ENCODE results near the gene HSD17B10. TPM values are rescaled to one million over a fixed set of nuclear protein-coding genes. Genes with fewer than 3 reads are reported as not detected.
"Not testable (repeated sequence)": the region's sequence is repeated elsewhere in the genome, so short reads cannot be mapped to it uniquely, and the experiment has no call there.

HSD17B10 gene
- total RNA-seq, 4 donors from 2014 or later: 72.7 to 105 (median 94.3) TPM

DNA sequence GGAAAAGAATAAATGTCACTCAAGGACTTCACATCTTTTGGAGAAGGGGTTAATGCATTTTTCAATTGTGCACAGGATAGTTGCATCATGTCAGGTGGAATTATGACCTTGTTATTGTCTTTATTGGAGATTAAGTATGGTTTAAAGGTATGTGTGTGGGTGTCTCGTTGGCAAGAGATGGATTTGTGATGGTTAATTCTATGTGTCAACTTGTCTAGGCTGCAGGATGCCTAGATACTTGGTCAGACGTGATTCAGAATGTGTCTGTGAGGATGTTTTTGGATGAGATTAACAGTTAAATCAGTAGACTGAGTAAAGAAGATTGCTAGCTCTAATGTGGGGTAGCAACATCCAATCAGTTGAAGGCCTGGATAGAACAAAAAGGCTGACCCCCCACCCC lies 42.2 kb upstream of the HSD17B10 start:
- no peak for TF ChIP-seq CTCF (IDR thresholded peaks at IDR 0.05)
- TF ChIP-seq POLR2AphosphoS5 (IDR thresholded peaks at IDR 0.05): no peak
- TF ChIP-seq EP300 (IDR thresholded peaks at IDR 0.05): no peak
- TF ChIP-seq POLR2A (IDR thresholded peaks at IDR 0.05; ENCODE audit: low read depth): no peak
- no peak overlapping the region for H3K4me3 ChIP-seq
- intact Hi-C loops (cut with DNase I): no loop called here
- DNase-seq (ENCODE audit: extremely low spot score): no peak
- H3K4me1 ChIP-seq: no peaks in the 10 kb centered on the region
- no peak overlapping the region for H3K27ac ChIP-seq (replicated peaks in 1 of 4)
- no peaks in the 10 kb centered on the region for H3K9me3 ChIP-seq
- H3K27me3 ChIP-seq: peaks cover 0 to 2% (median 0%) of the 10 kb centered on the region in 4 donors
- H3K36me3 ChIP-seq: no peaks in the 10 kb centered on the region
- WGBS: 23% methylated on average over 2 of the region's 2 CpGs

DNA sequence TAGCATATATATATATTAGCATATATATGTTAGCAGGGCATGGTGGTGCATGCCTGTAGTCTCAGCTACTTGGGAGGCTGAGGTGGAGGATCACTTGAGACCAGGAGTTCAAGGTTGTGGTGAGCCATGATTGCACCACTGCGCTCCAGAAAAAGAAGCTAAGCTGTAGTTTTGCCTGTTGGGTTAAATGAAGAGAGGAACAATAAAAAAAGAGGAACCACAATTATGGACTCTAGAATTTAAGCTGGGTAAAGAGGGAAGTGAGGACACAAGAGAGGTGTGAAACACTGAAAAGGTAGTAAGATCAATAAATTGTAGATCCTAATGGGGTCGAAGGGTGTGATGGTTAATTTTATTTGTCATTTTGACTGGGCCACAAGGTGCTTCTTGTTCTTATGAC lies 40.5 kb upstream of the HSD17B10 start:
- Histone ChIP-seq H3K4me1 (no peaks in the 10 kb centered on the region), H3K36me3 (no peaks in the 10 kb centered on the region), H3K9me3 (no peaks in the 10 kb centered on the region), H3K4me3 (no peak overlapping the region), H3K27me3 (no peaks in the 10 kb centered on the region), H3K27ac (replicated peaks in 1 of 4) (no peak overlapping the region)
- WGBS: 64% methylated on average over 2 of the region's 2 CpGs
- intact Hi-C loops (cut with DNase I): no loop called here
- TF ChIP-seq CTCF (IDR thresholded peaks at IDR 0.05): no peak
- no peak for TF ChIP-seq POLR2AphosphoS5 (IDR thresholded peaks at IDR 0.05)
- TF ChIP-seq EP300 (IDR thresholded peaks at IDR 0.05): no peak
- TF ChIP-seq POLR2A (IDR thresholded peaks at IDR 0.05; ENCODE audit: low read depth): no peak
- no peak for DNase-seq (ENCODE audit: extremely low spot score)

GRCh38 chrX:53471346-53471745 lies 37.2 kb upstream of the HSD17B10 start:
- DNase-seq (ENCODE audit: extremely low spot score): no peak
- H3K4me1 ChIP-seq: no peaks in the 10 kb centered on the region
- WGBS: 62% methylated on average over 3 of the region's 3 CpGs
- no peak for TF ChIP-seq EP300 (IDR thresholded peaks at IDR 0.05)
- H3K27me3 ChIP-seq: peaks cover 0 to 5% (median 0%) of the 10 kb centered on the region in 4 donors
- no peaks in the 10 kb centered on the region for H3K36me3 ChIP-seq
- intact Hi-C loops (cut with DNase I): no loop called here
- H3K9me3 ChIP-seq: no peaks in the 10 kb centered on the region
- no peak overlapping the region for H3K4me3 ChIP-seq
- no peak overlapping the region for H3K27ac ChIP-seq (replicated peaks in 1 of 4)

GRCh38 chrX:53468659-53469058 lies 34.5 kb upstream of the HSD17B10 start:
- H3K36me3 ChIP-seq; DNase-seq (ENCODE audit: extremely low spot score); H3K27me3 ChIP-seq; H3K27ac ChIP-seq (replicated peaks in 1 of 4); H3K4me1 ChIP-seq; intact Hi-C loops (cut with DNase I); H3K9me3 ChIP-seq; H3K4me3 ChIP-seq: not testable (repeated sequence)
- 95% methylated on average over 3 of the region's 3 CpGs for WGBS

DNA sequence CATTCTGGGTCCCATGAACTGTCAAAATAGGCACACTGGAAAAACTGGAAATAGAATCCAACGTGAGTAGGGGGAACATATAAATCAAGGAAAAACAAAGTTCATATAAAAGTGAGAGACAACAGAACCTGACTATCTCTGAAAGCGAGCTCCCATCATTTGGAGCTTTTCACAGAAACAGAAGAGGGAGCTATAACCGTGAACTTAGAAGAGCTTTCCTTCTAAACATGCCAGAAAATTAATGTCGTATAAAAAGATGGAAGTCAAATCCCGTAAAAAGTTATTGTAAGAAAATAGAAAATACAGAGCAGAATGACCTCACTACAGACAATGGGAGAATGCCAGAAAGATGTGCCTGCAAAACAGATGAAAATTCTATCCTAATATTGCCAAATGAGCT lies 23.9 kb upstream of the HSD17B10 start:
- DNase-seq (ENCODE audit: extremely low spot score): no peak
- no peaks in the 10 kb centered on the region for H3K4me1 ChIP-seq
- no peaks in the 10 kb centered on the region for H3K9me3 ChIP-seq
- no peak overlapping the region for H3K4me3 ChIP-seq
- no peak overlapping the region for H3K27ac ChIP-seq (replicated peaks in 1 of 4)
- TF ChIP-seq POLR2A (IDR thresholded peaks at IDR 0.05; ENCODE audit: low read depth) (no peak), POLR2AphosphoS5 (IDR thresholded peaks at IDR 0.05) (no peak), EP300 (IDR thresholded peaks at IDR 0.05) (no peak), CTCF (IDR thresholded peaks at IDR 0.05) (no peak)
- peaks cover 0 to 7% (median 0%) of the 10 kb centered on the region in 4 donors for H3K27me3 ChIP-seq
- no peaks in the 10 kb centered on the region for H3K36me3 ChIP-seq
- WGBS: 47% methylated on average over 5 of the region's 5 CpGs
- intact Hi-C loops (cut with DNase I): no loop called here

DNA sequence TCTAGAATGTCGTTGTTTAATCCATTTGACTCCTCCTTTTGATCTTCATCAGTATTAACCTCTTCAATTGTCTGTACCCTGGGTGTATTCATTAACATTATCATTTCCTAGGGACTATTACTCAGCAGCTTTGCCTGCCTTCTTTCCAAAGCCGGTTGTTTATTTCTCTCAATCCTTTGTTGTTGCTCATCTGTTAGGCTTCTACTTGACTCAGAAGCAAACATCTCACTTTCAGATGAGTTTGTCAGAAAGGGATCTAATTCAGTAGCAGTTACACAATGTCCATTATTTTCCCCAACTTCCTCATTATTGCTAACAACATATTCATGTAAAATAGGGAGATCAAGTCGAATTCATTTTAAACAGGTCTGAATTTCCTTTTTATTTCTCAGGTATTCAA lies 22.1 kb upstream of the HSD17B10 start:
- Histone ChIP-seq H3K27me3 (peaks cover 0 to 7% (median 0%) of the 10 kb centered on the region in 4 donors), H3K4me3 (no peak overlapping the region), H3K36me3 (no peaks in the 10 kb centered on the region), H3K27ac (replicated peaks in 1 of 4) (no peak overlapping the region), H3K4me1 (no peaks in the 10 kb centered on the region), H3K9me3 (no peaks in the 10 kb centered on the region)
- intact Hi-C loops (cut with DNase I): no loop called here
- no peak for TF ChIP-seq CTCF (IDR thresholded peaks at IDR 0.05)
- no peak for TF ChIP-seq EP300 (IDR thresholded peaks at IDR 0.05)
- no peak for TF ChIP-seq POLR2AphosphoS5 (IDR thresholded peaks at IDR 0.05)
- TF ChIP-seq POLR2A (IDR thresholded peaks at IDR 0.05; ENCODE audit: low read depth): no peak
- 51% methylated on average over 3 of the region's 3 CpGs for WGBS
- DNase-seq (ENCODE audit: extremely low spot score): no peak

All from esophagus muscularis mucosa (tissue), 4 donors.